CD4-positive, alpha-beta T cell (primary cell): Measurements from ENCODE around the gene LRP4. TPM values are rescaled to one million over a fixed set of nuclear protein-coding genes. Genes with fewer than 3 reads are reported as not detected.

Experiments
- ATAC-seq: fragments of 200-7000 bp; cut with Tn5 transposase; one replicate; pipeline ENCODE4 v1.10.0; 2022; ENCODE audit warnings: mild to moderate bottlenecking; ENCODE audit not compliant: poor library complexity
- CTCF ChIA-PET: fragments of 350-600 bp; sonication (Branson Sonifier 250); formaldehyde crosslinking; loops from one replicate; lab custom pipeline; 2021; ENCODE audit warnings: antibody characterized with exemption, inconsistent platforms; lab: Charles Lee
- POLR2A ChIA-PET: fragments of 350-600 bp; sonication (Branson Sonifier 250); formaldehyde crosslinking; loops from one replicate; lab custom pipeline; 2021; ENCODE audit warnings: antibody characterized with exemption, inconsistent platforms; lab: Charles Lee
- DNase-seq, 14 experiments: peaks; one replicate each; pipeline ENCODE4 v3.0.0-alpha.2; 2013 to 2020; ENCODE audit warnings: mixed read lengths in 2 of 14
- H3K27ac ChIP-seq, 2 donors: one replicate each; pipeline versions ENCODE4 v1.5.1 to v1.7.0; 2013; ENCODE audit warnings: low read length in 2 of 2, low read depth in 1 of 2, mild to moderate bottlenecking in 1 of 2
- H3K27me3 ChIP-seq, 2 experiments: 1 replicate in 1 of 2; 2 replicates in 1 of 2; pipeline versions ENCODE4 v1.6.1 to v1.7.0; 2013; ENCODE audit warnings: low read length in 2 of 2, control low read depth in 1 of 2, mild to moderate bottlenecking in 1 of 2, moderate library complexity in 1 of 2; ENCODE audit not compliant: insufficient read depth in 2 of 2, control insufficient read depth in 1 of 2
- H3K36me3 ChIP-seq: one replicate; pipeline ENCODE4 v1.6.1; 2013; ENCODE audit warnings: low read length, control low read depth; ENCODE audit not compliant: insufficient read depth
- H3K4me1 ChIP-seq: one replicate; pipeline ENCODE4 v1.6.1; 2013; ENCODE audit warnings: low read length, control low read depth; ENCODE audit not compliant: insufficient read depth
- H3K4me3 ChIP-seq: one replicate; pipeline ENCODE4 v1.5.1; 2013; ENCODE audit warnings: mild to moderate bottlenecking, low read length, moderate library complexity
- H3K9me3 ChIP-seq, 2 experiments: 1 replicate in 1 of 2; 2 replicates in 1 of 2; pipeline versions ENCODE4 v1.6.1 to v1.7.0; 2013; ENCODE audit warnings: low read length in 2 of 2, mild to moderate bottlenecking in 2 of 2, control low read depth in 1 of 2, moderate library complexity in 1 of 2; ENCODE audit not compliant: control insufficient read depth in 1 of 2, insufficient read depth in 1 of 2
- H3K27ac Mint-ChIP-seq: one replicate; pipeline ENCODE4 v1.8.0; 2020; ENCODE audit warnings: mixed read lengths
- H3K27me3 Mint-ChIP-seq: one replicate; pipeline ENCODE4 v1.8.0; 2021; ENCODE audit warnings: mixed read lengths
- H3K36me3 Mint-ChIP-seq: one replicate; pipeline ENCODE4 v1.8.0; 2021; ENCODE audit warnings: low read depth, mixed read lengths
- H3K4me1 Mint-ChIP-seq: one replicate; pipeline ENCODE4 v1.8.0; 2021; ENCODE audit warnings: low read depth, mixed read lengths
- H3K4me3 Mint-ChIP-seq: one replicate; pipeline ENCODE4 v1.8.0; 2020; ENCODE audit warnings: mild to moderate bottlenecking, mixed read lengths
- H3K9me3 Mint-ChIP-seq: one replicate; pipeline ENCODE4 v1.8.0; 2020; ENCODE audit warnings: mixed read lengths
- intact Hi-C, 2 experiments: fragments of 100-400 bp; cut with DNase I in 1 of 2; cut with micrococcal nuclease in 1 of 2; formaldehyde crosslinking; loops; one replicate each; pipeline versions ENCODE4 v1.15.1 to v1.9.0; 2023 to 2025; cut with DNase I, micrococcal nuclease
- total RNA-seq, 174 experiments: library from RNA in 2 of 174; stranded (reverse) in 2 of 174; gene quantifications; one replicate each; pipeline ENCODE4 v1.2.3 and lab custom pipeline; 2021 to 2026
- TF ChIP-seq, protein P1 (sequence below): fragments of 200-600 bp; IDR thresholded peaks from one replicate; pipeline ENCODE4 v1.8.0; 2022; ENCODE audit warnings: antibody characterized with exemption, mild to moderate bottlenecking

The LRP4 gene
- total RNA-seq, 2 experiments from 2014 or later: not detected

DNA sequence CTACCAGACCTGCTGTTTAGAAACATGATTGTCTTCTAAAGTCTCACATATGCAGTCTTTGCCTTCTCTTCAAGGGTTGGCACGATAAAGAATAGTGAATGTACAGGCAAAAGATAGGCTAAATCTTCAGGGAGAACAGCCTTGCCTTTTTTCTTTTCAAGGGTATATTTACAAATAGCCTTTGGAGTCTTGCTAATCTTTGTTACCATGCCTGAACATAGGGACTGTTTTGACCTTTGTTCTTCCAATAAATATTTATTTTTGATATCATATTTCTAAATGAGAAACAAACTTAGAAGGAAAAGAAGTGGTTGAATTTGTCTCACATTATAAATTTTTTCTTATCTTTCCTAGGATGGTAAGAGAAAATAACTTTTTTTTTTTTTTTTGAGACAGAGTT is 30.9 kb upstream of the LRP4 start:
- Histone ChIP-seq H3K4me3 (no peak overlapping the region), H3K27me3 (no peaks in the 10 kb centered on the region), H3K27ac (no peak overlapping the region), H3K36me3 (no peaks in the 10 kb centered on the region), H3K9me3 (no peaks in the 10 kb centered on the region), H3K4me1 (no peaks in the 10 kb centered on the region)
- ChIA-PET CTCF (no interaction called here), POLR2A (no interaction called here)
- no peak overlapping the region for H3K4me3 Mint-ChIP-seq
- ATAC-seq: no peak
- H3K9me3 Mint-ChIP-seq: no peaks in the 10 kb centered on the region
- TF ChIP-seq, protein P1, sequence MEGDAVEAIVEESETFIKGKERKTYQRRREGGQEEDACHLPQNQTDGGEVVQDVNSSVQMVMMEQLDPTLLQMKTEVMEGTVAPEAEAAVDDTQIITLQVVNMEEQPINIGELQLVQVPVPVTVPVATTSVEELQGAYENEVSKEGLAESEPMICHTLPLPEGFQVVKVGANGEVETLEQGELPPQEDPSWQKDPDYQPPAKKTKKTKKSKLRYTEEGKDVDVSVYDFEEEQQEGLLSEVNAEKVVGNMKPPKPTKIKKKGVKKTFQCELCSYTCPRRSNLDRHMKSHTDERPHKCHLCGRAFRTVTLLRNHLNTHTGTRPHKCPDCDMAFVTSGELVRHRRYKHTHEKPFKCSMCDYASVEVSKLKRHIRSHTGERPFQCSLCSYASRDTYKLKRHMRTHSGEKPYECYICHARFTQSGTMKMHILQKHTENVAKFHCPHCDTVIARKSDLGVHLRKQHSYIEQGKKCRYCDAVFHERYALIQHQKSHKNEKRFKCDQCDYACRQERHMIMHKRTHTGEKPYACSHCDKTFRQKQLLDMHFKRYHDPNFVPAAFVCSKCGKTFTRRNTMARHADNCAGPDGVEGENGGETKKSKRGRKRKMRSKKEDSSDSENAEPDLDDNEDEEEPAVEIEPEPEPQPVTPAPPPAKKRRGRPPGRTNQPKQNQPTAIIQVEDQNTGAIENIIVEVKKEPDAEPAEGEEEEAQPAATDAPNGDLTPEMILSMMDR: no peak
- H3K27ac Mint-ChIP-seq: no peak overlapping the region
- no peak for DNase-seq
- H3K27me3 Mint-ChIP-seq: no peaks in the 10 kb centered on the region
- H3K36me3 Mint-ChIP-seq: no peaks in the 10 kb centered on the region
- peaks cover 9% of the 10 kb centered on the region for H3K4me1 Mint-ChIP-seq
- intact Hi-C loops: no loop called here

DNA sequence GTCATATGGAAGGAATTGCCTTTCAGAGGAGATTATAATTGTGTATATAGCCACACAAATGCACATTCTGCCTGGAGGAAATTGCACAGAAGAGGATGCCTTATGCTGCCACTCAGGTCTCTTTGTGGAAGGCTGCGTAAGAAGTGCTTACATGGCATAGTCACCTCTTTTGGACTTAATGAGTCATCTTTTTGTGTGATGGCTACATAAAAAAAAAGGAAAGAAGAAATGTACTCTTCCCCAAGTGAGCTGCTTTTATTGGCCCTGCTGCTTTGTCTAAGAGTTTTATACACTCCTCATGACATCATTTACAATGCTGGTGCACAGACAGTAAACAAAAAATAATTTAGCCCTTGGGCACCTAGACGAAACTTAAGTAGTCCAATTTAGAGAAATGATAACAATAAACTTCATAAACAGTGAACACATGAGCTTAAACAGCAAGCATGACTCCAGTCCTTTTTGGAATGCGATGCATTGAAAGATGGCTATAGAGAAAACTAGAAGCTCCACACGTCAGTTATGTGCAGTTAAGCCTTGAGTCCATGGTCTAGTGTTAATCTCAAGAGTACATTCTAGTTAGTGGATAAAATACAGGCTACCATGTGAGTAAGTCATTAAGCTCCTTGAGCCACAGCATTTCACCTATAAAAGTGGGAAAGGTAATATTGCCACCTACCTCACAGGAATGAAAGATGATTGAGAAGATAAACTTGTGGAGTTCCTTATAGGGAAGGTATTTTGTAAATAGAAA is 30.2 kb upstream of the LRP4 start:
- POLR2A ChIA-PET: no interaction called here

DNA sequence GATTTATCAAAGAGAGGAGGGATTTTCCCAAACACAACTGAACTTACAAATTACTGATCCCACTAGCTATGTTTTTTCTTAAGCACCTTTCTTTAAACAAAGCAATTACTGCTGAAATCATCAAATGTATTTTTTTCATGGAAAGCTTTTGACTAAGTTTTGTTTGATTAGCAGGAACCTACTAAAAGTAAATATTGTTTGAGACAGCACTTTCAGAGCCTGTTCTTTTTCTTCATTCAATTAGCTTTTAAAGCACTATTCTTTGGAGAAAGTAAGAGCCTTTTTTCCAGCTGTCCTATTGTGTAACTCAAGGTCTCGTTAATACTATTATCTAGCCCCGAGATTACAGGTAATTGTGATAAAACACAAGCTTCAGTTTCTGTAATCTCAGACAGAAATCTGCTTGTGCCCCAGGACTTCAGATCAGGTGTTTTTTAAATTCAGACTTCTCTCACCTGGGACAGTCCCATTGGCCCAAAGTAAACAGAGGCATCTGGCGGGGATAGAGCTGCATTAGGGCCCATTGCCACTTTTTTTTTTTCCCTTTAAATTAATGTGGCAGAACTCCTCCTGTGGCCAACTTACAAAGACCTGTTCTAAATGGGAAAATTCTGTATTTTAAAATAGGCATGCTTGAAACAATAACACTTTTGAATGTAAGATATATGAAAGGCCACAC is 29.2 kb upstream of the LRP4 start:
- H3K4me3 ChIP-seq: no peak overlapping the region
- no peak overlapping the region for H3K27ac ChIP-seq
- DNase-seq (no peak), ATAC-seq (no peak)
- H3K9me3 ChIP-seq: no peaks in the 10 kb centered on the region
- Mint-ChIP-seq H3K27me3 (no peaks in the 10 kb centered on the region), H3K36me3 (peaks cover 6% of the 10 kb centered on the region), H3K4me1 (peaks cover 6% of the 10 kb centered on the region), H3K27ac (no peak overlapping the region), H3K4me3 (no peak overlapping the region), H3K9me3 (no peaks in the 10 kb centered on the region)
- H3K27me3 ChIP-seq: no peaks in the 10 kb centered on the region
- TF ChIP-seq, protein P1: no peak
- intact Hi-C loops: no loop called here
- ChIA-PET CTCF (no interaction called here), POLR2A (no interaction called here)
- no peaks in the 10 kb centered on the region for H3K4me1 ChIP-seq
- no peaks in the 10 kb centered on the region for H3K36me3 ChIP-seq

More for the DNA sequence above, 30.2 kb upstream of the LRP4 start:
- no peak for DNase-seq
- Mint-ChIP-seq H3K27ac (no peak overlapping the region), H3K36me3 (no peaks in the 10 kb centered on the region), H3K4me3 (no peak overlapping the region), H3K9me3 (no peaks in the 10 kb centered on the region), H3K27me3 (no peaks in the 10 kb centered on the region), H3K4me1 (peaks cover 9% of the 10 kb centered on the region)
- H3K4me3 ChIP-seq: no peak overlapping the region
- CTCF ChIA-PET: no interaction called here
- no peaks in the 10 kb centered on the region for H3K9me3 ChIP-seq
- no peak overlapping the region for H3K27ac ChIP-seq
- H3K4me1 ChIP-seq: no peaks in the 10 kb centered on the region
- intact Hi-C loops: no loop called here
- H3K36me3 ChIP-seq: no peaks in the 10 kb centered on the region
- H3K27me3 ChIP-seq: no peaks in the 10 kb centered on the region
- TF ChIP-seq, protein P1: no peak
- no peak for ATAC-seq
